ENCODE data around the gene PACS1. TPM values are rescaled to one million over a fixed set of nuclear protein-coding genes. Genes with fewer than 3 reads are reported as not detected.

PACS1 gene
- total RNA-seq, 1 experiment from 2014 or later: 100 TPM

DNA sequence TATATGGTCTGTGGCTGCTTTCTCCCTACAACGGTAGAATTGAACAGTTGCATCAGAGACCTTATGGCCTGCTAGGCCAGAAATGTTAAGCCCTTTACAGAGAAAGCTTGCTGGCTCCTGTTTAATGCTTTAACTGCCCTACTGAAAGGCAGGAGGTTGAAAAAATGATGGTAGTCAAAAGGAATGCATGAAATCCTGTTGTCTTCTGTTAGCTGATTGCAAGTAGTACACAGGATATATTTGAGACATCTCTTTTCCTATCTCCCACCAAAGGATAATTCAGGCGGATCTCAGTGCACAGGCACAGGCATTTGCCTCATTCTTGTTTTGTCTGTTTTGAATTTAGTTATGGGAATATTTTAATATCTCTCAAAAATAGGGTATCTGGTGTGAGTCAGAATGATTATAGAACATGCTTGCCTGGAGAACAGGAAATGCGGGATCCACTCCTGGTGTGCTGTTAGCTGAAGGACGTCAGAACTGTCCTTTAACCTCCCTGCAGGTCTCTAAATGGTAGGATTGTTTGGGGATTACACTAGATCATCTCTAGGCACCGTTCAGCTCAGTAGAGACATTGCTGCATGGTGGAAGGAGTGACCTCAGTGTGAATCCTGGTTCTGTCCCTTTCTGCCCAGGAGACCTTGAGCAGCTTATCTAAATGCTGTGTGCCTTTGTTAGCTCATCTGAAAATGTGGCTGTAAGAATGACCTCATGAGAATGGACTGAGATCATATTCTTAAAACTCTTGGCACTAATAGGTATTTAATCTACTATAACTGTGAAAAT, 49.5 kb downstream of the PACS1 start:
- Histone ChIP-seq H3K27me3 (ENCODE audit: insufficient read depth, low read depth) (no peaks in the 10 kb centered on the region), H3K4me3 (0 out of 2 replicates have a peak overlapping the region, but pooled peaks have one; percentile 15), H3K4me1 (replicated peaks; ENCODE audit: insufficient read depth) (peaks cover 41% of the 10 kb centered on the region), H3F3A (ENCODE audit: insufficient read depth, low read depth) (peaks cover 38% of the 10 kb centered on the region), H3K9me3 (ENCODE audit: insufficient read depth, low read depth) (no peaks in the 10 kb centered on the region), H4K20me1 (ENCODE audit: insufficient read depth) (no peaks in the 10 kb centered on the region), H3K36me3 (ENCODE audit: low read depth) (no peaks in the 10 kb centered on the region), H3K4me2 (peak overlapping the region; percentile 60), H3K9me2 (ENCODE audit: insufficient read depth) (no peaks in the 10 kb centered on the region), H3K27ac (peak overlapping the region; percentile 86), H3K79me2 (ENCODE audit: low read depth) (peaks cover 60% of the 10 kb centered on the region), H2AFZ (peak overlapping the region; percentile 44; the same call in 1 of the 2 replicates)
- intact Hi-C loops (cut with micrococcal nuclease; ENCODE audit: unreplicated experiment): no loop called here
- peak; percentile 56 to 81 for DNase-seq
- ChIA-PET CTCF (interaction anchor here (0.5 to 0.8 kb wide), 3 partner anchors 18 to 51 kb away, joined by 4 to 15 read pairs (median 6); no protein-coding TSS in a partner anchor), POLR2A (ENCODE audit: unreplicated experiment) (interaction anchor here (0.6 to 0.7 kb wide), 3 partner anchors 229 to 498 kb away, joined by 4 to 7 read pairs (median 5); partner anchors contain the start of genes CCDC85B and MUS81)
- no peak for TF ChIP-seq EZH2 (IDR thresholded peaks at IDR 0.05; ENCODE audit: low read depth)
- TF ChIP-seq, protein P1, sequence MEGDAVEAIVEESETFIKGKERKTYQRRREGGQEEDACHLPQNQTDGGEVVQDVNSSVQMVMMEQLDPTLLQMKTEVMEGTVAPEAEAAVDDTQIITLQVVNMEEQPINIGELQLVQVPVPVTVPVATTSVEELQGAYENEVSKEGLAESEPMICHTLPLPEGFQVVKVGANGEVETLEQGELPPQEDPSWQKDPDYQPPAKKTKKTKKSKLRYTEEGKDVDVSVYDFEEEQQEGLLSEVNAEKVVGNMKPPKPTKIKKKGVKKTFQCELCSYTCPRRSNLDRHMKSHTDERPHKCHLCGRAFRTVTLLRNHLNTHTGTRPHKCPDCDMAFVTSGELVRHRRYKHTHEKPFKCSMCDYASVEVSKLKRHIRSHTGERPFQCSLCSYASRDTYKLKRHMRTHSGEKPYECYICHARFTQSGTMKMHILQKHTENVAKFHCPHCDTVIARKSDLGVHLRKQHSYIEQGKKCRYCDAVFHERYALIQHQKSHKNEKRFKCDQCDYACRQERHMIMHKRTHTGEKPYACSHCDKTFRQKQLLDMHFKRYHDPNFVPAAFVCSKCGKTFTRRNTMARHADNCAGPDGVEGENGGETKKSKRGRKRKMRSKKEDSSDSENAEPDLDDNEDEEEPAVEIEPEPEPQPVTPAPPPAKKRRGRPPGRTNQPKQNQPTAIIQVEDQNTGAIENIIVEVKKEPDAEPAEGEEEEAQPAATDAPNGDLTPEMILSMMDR (conservative IDR thresholded peaks at IDR 0.05): no peak
- BruUV-seq (replicated peaks): no TSS peak

DNA sequence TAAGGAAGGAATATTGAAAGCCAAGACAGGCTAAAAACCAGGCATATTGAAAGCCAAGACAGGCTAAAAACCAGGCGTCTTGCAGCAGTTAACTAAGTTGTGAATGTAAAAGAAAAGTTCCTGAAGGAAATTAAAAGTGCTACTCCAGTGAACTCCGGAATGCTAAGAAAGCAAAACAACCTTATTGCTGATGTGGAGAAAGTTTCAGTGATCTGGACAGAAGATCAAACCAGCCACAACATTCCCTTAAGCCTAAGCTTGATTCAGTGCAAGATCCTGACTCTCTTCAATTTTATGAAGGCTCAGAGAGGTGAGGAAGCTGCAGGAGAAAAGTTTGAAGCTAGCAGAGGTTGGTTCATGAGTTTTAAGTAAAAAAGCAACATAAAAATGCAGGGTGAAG, 51.4 kb downstream of the PACS1 start:
- BruUV-seq (replicated peaks): no TSS peak
- no peak overlapping the region for H3K4me3 ChIP-seq
- H3K9me2 ChIP-seq (ENCODE audit: insufficient read depth): no peaks in the 10 kb centered on the region
- ChIA-PET CTCF (no interaction called here), POLR2A (ENCODE audit: unreplicated experiment) (no interaction called here)
- H3K36me3 ChIP-seq (ENCODE audit: low read depth): no peaks in the 10 kb centered on the region
- intact Hi-C loops (cut with micrococcal nuclease; ENCODE audit: unreplicated experiment): no loop called here
- peaks cover 55% of the 10 kb centered on the region for H3K79me2 ChIP-seq (ENCODE audit: low read depth)
- H3K9me3 ChIP-seq (ENCODE audit: insufficient read depth, low read depth): no peaks in the 10 kb centered on the region
- peaks cover 49% of the 10 kb centered on the region for H3F3A ChIP-seq (ENCODE audit: insufficient read depth, low read depth)
- no peak overlapping the region for H2AFZ ChIP-seq
- no peak overlapping the region for H3K27ac ChIP-seq
- no peak for DNase-seq
- no peaks in the 10 kb centered on the region for H4K20me1 ChIP-seq (ENCODE audit: insufficient read depth)
- peaks cover 60% of the 10 kb centered on the region for H3K4me1 ChIP-seq (replicated peaks; ENCODE audit: insufficient read depth)
- TF ChIP-seq EZH2 (IDR thresholded peaks at IDR 0.05; ENCODE audit: low read depth): no peak
- TF ChIP-seq, protein P1 (conservative IDR thresholded peaks at IDR 0.05): no peak
- H3K27me3 ChIP-seq (ENCODE audit: insufficient read depth, low read depth): no peaks in the 10 kb centered on the region
- H3K4me2 ChIP-seq: no peak overlapping the region

DNA sequence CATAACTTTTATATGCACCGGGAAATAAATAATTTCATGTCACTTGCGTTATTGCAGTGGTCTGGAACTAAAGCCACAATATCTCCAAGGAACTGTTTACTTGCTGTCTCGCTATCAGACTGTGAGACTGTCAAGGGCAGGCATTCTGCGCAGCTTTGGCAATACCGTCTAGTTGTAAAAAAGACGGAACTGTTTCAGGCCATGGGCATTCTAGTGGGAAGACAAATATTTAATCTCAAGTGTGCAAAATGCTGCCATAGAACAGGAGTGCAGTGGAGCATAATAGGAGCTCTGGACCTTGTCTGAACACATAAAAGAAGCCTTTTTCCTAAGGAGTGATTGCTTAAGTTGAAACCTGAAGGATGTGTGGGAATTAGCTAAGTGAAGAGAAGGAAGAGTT, 53.8 kb downstream of the PACS1 start:
- Histone ChIP-seq H3K4me2 (peak overlapping the region; percentile 55), H3K4me3 (no peak overlapping the region), H3K27me3 (ENCODE audit: insufficient read depth, low read depth) (no peaks in the 10 kb centered on the region), H3K9me3 (ENCODE audit: insufficient read depth, low read depth) (no peaks in the 10 kb centered on the region), H3K4me1 (replicated peaks; ENCODE audit: insufficient read depth) (peaks cover 50% of the 10 kb centered on the region), H2AFZ (no peak overlapping the region), H3K27ac (peak overlapping the region; percentile 52), H3F3A (ENCODE audit: insufficient read depth, low read depth) (peaks cover 44% of the 10 kb centered on the region), H3K36me3 (ENCODE audit: low read depth) (no peaks in the 10 kb centered on the region), H3K79me2 (ENCODE audit: low read depth) (peaks cover 43% of the 10 kb centered on the region), H4K20me1 (ENCODE audit: insufficient read depth) (no peaks in the 10 kb centered on the region), H3K9me2 (ENCODE audit: insufficient read depth) (no peaks in the 10 kb centered on the region)
- no TSS peak for BruUV-seq (replicated peaks)
- DNase-seq: no peak
- TF ChIP-seq, protein P1 (conservative IDR thresholded peaks at IDR 0.05): no peak
- no peak for TF ChIP-seq EZH2 (IDR thresholded peaks at IDR 0.05; ENCODE audit: low read depth)
- CTCF ChIA-PET: interaction anchor here (1.0 kb wide), 1 partner anchor 19 kb away, joined by 5 read pairs; no protein-coding TSS in a partner anchor
- POLR2A ChIA-PET (ENCODE audit: unreplicated experiment): interaction anchor here (0.6 to 0.9 kb wide), 2 partner anchors 184 to 1247 kb away, joined by 8 read pairs; no protein-coding TSS in a partner anchor
- intact Hi-C loops (cut with micrococcal nuclease; ENCODE audit: unreplicated experiment): loop anchor here (2.0 kb wide), 1 partner anchor 43 kb away; no protein-coding TSS in a partner anchor
